Gastroesophageal sphincter (tissue), 4 donors: Measurements from ENCODE around the gene PRKAR1B. TPM values are rescaled to one million over a fixed set of nuclear protein-coding genes. Genes with fewer than 3 reads are reported as not detected.

Experiments
- ATAC-seq: fragments of 150-250 bp; one replicate; pipeline ENCODE4 v1.9.1; 2016; ENCODE audit warnings: mild to moderate bottlenecking, moderate library complexity
- H3K27ac ChIP-seq, 4 donors: fragments of 200-600 bp; sonication (generic) in 3 of 4; 1 replicate in 3 of 4; 2 replicates in 1 of 4; pipeline ENCODE4 v1.5.1; 2016 to 2019
- H3K27me3 ChIP-seq: fragments of 200-600 bp; sonication (generic); one replicate; pipeline ENCODE4 v1.5.1; 2019
- H3K36me3 ChIP-seq, 2 donors: fragments of 200-600 bp; sonication (generic); one replicate each; pipeline ENCODE4 v1.5.1; 2019; ENCODE audit warnings: control low read depth in 1 of 2
- H3K4me1 ChIP-seq, 3 donors: fragments of 200-600 bp; sonication (generic); 1 replicate in 2 of 3; 2 replicates in 1 of 3; pipeline ENCODE4 v1.5.1; 2016 to 2019; ENCODE audit warnings: control low read depth in 2 of 3
- H3K4me3 ChIP-seq, 2 donors: fragments of 200-600 bp; sonication (generic); one replicate each; pipeline ENCODE4 v1.5.1; 2019; ENCODE audit warnings: mild to moderate bottlenecking in 1 of 2, moderate library complexity in 1 of 2
- H3K9me3 ChIP-seq, 3 donors: fragments of 200-600 bp; sonication (generic); one replicate each; pipeline ENCODE4 v1.5.1; 2017 to 2019; ENCODE audit warnings: control low read depth in 2 of 3
- EP300 ChIP-seq: sonication (generic); formaldehyde crosslinking; IDR thresholded peaks from one replicate; pipeline ENCODE4 v1.6.1; 2017; ENCODE audit warnings: antibody characterized with exemption, mild to moderate bottlenecking
- POLR2A ChIP-seq, 2 donors: fragments of 450-650 bp; IDR thresholded peaks; one replicate each; pipeline ENCODE4 v1.6.1; 2017; ENCODE audit warnings: antibody characterized with exemption in 2 of 2, mild to moderate bottlenecking in 2 of 2, moderate library complexity in 1 of 2
- POLR2AphosphoS5 ChIP-seq: sonication (generic); formaldehyde crosslinking; IDR thresholded peaks from one replicate; pipeline ENCODE4 v1.6.1; 2017; ENCODE audit warnings: antibody characterized with exemption
- WGBS, 2 donors: methylation state at CpG; one replicate each; pipeline ENCODE4 v1.1.5; 2018; ENCODE audit warnings: low coverage in 1 of 2; 5-methylcytosine and 5-hydroxymethylcytosine counted together
- total RNA-seq, 4 donors: library from RNA; depleted of rRNA; stranded (reverse); fragments of >200 nt; gene quantifications; one replicate each; pipeline ENCODE4 v1.1.0, GENCODE V29; 2016
- TF ChIP-seq, protein P1 (sequence below), 4 experiments: fragments of 200-600 bp in 2 of 4; fragments of 450-650 bp in 2 of 4; sonication (generic) in 1 of 4; IDR thresholded peaks; one replicate each; pipeline ENCODE4 v1.5.1; 2017 to 2019; ENCODE audit warnings: antibody characterized with exemption in 4 of 4, mild to moderate bottlenecking in 2 of 4, moderate library complexity in 2 of 4

The PRKAR1B gene
- total RNA-seq, 4 donors from 2014 or later = 11.6 to 39.1 (median 24.8) TPM

DNA sequence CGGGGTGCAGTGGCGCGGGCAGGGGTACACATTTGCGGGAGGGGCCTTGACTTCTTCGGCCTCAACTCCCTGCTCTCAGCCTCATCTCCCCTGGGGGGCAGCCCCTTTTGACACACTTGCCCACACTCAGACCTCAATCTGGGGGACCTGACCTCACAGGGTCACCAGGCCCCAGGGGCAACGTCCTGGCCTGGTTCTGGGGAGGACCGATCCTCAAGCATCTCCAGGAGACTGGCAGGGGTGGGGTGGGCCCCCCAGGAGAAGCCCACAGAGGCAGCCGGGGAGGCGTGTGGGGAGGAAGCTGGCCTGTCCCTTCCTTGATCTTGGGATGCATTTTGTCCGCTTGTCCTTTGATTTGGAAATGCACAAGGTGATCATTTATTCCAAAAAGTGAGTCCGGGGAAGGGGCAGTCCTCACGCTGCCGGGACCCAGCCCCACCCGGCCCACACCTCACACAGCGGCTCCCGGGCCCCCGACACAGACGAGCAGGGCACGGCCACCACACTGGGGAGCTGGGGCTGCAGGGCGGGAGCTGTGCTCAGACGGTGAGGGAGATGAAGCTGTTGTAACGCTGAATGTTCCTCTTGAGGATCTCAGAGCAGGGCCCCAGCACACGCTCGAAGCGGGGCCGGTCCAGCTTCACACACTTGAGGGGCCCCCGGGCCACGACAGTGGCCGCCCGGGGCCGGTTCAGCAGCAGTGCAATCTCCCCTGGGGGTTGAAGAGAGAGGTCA, 177.0 kb downstream of the PRKAR1B start:
- no peak for ATAC-seq
- Histone ChIP-seq H3K4me1 (no peaks in the 10 kb centered on the region), H3K27ac (no peak overlapping the region), H3K9me3 (no peaks in the 10 kb centered on the region), H3K36me3 (peaks cover 0 to 16% of the 10 kb centered on the region in 2 donors), H3K4me3 (no peak overlapping the region), H3K27me3 (no peaks in the 10 kb centered on the region)
- WGBS, 2 donors = 82 to 85% methylated on average over 3 to 4 of the region's 31 CpGs
- no peak for TF ChIP-seq POLR2A (IDR thresholded peaks at IDR 0.05)
- TF ChIP-seq POLR2AphosphoS5 = no peak

- Histone ChIP-seq H3K4me3 (no peak overlapping the region), H3K4me1 (no peaks in the 10 kb centered on the region), H3K36me3 (peaks cover 0 to 16% of the 10 kb centered on the region in 2 donors), H3K27me3 (no peaks in the 10 kb centered on the region), H3K27ac (no peak overlapping the region), H3K9me3 (no peaks in the 10 kb centered on the region)
- TF ChIP-seq, protein P1, sequence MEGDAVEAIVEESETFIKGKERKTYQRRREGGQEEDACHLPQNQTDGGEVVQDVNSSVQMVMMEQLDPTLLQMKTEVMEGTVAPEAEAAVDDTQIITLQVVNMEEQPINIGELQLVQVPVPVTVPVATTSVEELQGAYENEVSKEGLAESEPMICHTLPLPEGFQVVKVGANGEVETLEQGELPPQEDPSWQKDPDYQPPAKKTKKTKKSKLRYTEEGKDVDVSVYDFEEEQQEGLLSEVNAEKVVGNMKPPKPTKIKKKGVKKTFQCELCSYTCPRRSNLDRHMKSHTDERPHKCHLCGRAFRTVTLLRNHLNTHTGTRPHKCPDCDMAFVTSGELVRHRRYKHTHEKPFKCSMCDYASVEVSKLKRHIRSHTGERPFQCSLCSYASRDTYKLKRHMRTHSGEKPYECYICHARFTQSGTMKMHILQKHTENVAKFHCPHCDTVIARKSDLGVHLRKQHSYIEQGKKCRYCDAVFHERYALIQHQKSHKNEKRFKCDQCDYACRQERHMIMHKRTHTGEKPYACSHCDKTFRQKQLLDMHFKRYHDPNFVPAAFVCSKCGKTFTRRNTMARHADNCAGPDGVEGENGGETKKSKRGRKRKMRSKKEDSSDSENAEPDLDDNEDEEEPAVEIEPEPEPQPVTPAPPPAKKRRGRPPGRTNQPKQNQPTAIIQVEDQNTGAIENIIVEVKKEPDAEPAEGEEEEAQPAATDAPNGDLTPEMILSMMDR (IDR thresholded peaks at IDR 0.05) = no peak
- TF ChIP-seq EP300 (no peak), POLR2AphosphoS5 (no peak), POLR2A (IDR thresholded peaks at IDR 0.05) (no peak)
- ATAC-seq = no peak
- WGBS, 2 donors = 72 to 100% methylated on average over 6 to 12 of the region's 43 CpGs
These were observed 177.8 kb downstream of the PRKAR1B start for GRCh38 chr7:549066-549890.

DNA sequence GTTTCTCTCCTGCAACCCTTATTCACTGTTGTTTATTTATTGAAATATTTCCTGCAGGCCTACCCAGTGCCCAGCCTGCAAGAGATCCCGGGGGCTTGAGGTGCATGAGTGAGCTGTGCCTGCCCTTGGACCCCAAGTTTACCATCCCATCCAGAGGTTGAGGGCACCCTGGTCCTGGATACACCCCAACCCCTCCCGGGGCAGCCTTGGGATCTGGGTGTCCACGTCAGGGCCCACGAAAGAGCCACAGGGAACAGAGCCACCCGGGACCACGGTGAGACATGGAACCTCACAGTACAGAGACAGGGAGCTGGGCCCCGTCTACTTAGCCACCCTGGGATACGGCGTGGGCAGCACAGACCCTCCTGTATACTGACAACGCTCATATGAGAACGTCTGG, 178.7 kb downstream of the PRKAR1B start:
- H3K4me3 ChIP-seq = no peak overlapping the region
- WGBS, 2 donors = 80% methylated on average over 1 of the region's 11 CpGs; no CpG with 5 or more reads in 1 of the 2 donors
- H3K9me3 ChIP-seq = no peaks in the 10 kb centered on the region
- H3K27me3 ChIP-seq = no peaks in the 10 kb centered on the region
- no peak overlapping the region for H3K27ac ChIP-seq
- ATAC-seq = no peak
- TF ChIP-seq, protein P1 (IDR thresholded peaks at IDR 0.05) = no peak
- no peak for TF ChIP-seq POLR2AphosphoS5
- no peak for TF ChIP-seq EP300
- TF ChIP-seq POLR2A (IDR thresholded peaks at IDR 0.05) = no peak
- peaks cover 0 to 16% of the 10 kb centered on the region in 2 donors for H3K36me3 ChIP-seq
- H3K4me1 ChIP-seq = no peaks in the 10 kb centered on the region

- WGBS, 2 donors = 84 to 96% methylated on average over 7 to 8 of the region's 16 CpGs
- H3K4me3 ChIP-seq = no peak overlapping the region
- H3K27me3 ChIP-seq = no peaks in the 10 kb centered on the region
- no peak overlapping the region for H3K27ac ChIP-seq
- ATAC-seq = no peak
- H3K4me1 ChIP-seq = peaks cover 0 to 11% (median 0%) of the 10 kb centered on the region in 3 donors
- TF ChIP-seq EP300 (no peak), POLR2AphosphoS5 (no peak), POLR2A (IDR thresholded peaks at IDR 0.05) (no peak)
- TF ChIP-seq, protein P1 (IDR thresholded peaks at IDR 0.05) = no peak
- H3K9me3 ChIP-seq = no peaks in the 10 kb centered on the region
- H3K36me3 ChIP-seq = peaks cover 0 to 14% of the 10 kb centered on the region in 2 donors
These were observed 181.6 kb downstream of the PRKAR1B start for GRCh38 chr7:545470-545869.

DNA sequence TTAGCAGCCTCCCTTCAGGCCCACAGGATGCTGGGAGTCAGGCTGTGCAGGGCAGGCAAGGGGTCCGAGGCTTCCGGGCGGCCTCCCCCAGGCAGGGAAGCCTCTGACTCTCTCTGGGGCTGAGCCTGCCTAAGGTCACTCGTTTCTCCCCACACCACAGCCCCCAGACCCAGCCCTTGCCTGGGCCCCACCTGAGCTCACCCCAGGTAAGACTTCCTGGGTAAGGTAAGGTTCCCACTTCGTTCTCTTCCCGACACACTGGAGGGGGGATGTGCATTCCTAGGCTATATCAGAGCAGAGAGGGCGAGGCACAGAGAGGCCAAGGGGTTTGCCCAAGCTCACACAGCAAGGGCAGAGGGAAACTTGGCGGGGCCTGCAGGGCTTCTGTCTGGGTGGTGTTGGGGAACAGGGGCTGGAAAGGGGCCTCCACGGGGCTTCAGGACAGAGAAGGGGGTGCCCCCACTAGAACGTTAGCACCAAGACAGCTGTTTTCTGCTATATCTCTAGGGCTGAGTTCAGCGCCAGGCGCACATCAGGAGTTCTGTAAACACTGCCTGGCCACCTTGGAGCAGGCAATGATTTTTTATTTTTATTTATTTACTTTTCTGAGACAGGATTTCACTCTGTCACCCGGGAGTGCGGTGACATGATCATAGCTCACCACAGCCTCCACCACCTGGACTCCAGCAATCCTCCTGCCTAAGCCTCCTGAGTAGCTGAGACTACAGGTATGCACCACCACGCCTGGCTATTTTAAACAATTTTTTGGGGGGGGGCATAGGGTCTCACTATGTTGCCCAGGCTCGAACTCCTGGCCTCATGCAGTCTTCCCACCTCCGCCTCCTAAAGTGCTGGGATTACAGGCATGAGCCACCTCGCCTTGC, 182.5 kb downstream of the PRKAR1B start:
- 79 to 83% methylated on average over 4 to 8 of the region's 18 CpGs for WGBS, 2 donors
- no peak for ATAC-seq
- TF ChIP-seq POLR2AphosphoS5 = no peak
- TF ChIP-seq, protein P1 (IDR thresholded peaks at IDR 0.05) = no peak
- no peak for TF ChIP-seq EP300
- TF ChIP-seq POLR2A (IDR thresholded peaks at IDR 0.05) = no peak

More for the DNA sequence above, 182.5 kb downstream of the PRKAR1B start:
- no peaks in the 10 kb centered on the region for H3K27me3 ChIP-seq
- H3K4me1 ChIP-seq = peaks cover 0 to 11% (median 0%) of the 10 kb centered on the region in 3 donors
- no peaks in the 10 kb centered on the region for H3K9me3 ChIP-seq
- H3K27ac ChIP-seq = no peak overlapping the region
- no peak overlapping the region for H3K4me3 ChIP-seq
- H3K36me3 ChIP-seq = peaks cover 0 to 5% of the 10 kb centered on the region in 2 donors
